Measurements from ENCODE around the gene ACHE.

The ACHE gene

DNA sequence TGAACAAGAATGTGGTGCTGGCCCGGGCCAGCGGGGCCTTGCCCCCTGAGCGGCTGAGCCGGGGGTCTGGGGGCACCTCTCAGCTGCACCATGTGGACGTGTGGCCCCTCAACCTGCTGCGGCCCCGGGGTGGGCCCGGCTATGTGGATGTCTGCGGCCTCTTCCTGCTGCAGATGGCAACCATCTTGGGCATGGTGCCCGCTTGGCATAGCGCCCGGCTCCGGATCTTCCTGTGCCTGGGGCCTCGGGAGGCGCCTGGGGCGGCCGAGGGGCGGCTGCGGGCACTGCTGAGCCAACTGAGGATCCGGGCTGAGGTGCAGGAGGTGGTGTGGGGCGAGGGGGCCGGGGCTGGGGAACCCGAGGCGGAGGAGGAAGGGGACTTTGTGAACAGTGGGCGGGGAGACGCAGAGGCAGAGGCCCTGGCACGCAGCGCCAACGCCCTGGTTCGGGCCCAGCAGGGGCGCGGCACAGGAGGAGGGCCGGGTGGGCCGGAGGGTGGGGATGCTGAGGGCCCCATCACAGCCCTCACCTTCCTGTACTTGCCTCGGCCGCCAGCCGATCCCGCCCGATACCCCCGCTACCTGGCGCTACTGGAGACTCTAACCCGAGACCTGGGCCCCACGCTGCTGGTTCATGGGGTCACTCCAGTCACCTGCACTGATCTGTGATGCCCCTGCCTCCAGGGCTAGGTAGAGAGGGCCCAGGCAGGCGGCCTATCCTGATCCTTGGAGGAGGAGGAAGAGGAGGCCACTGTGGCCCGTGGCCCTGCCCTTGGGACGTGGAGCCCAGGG lies 29.6 kb downstream of the ACHE start:
- TF ChIP-seq, protein P1, sequence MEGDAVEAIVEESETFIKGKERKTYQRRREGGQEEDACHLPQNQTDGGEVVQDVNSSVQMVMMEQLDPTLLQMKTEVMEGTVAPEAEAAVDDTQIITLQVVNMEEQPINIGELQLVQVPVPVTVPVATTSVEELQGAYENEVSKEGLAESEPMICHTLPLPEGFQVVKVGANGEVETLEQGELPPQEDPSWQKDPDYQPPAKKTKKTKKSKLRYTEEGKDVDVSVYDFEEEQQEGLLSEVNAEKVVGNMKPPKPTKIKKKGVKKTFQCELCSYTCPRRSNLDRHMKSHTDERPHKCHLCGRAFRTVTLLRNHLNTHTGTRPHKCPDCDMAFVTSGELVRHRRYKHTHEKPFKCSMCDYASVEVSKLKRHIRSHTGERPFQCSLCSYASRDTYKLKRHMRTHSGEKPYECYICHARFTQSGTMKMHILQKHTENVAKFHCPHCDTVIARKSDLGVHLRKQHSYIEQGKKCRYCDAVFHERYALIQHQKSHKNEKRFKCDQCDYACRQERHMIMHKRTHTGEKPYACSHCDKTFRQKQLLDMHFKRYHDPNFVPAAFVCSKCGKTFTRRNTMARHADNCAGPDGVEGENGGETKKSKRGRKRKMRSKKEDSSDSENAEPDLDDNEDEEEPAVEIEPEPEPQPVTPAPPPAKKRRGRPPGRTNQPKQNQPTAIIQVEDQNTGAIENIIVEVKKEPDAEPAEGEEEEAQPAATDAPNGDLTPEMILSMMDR (IDR thresholded peaks at IDR 0.05; ENCODE audit: low read depth, low read length, missing control alignments) = no peak
- no peak overlapping the region for H3K4me3 ChIP-seq (ENCODE audit: low read depth, low read length)
- no peak for DNase-seq (ENCODE audit: low read depth)

DNA sequence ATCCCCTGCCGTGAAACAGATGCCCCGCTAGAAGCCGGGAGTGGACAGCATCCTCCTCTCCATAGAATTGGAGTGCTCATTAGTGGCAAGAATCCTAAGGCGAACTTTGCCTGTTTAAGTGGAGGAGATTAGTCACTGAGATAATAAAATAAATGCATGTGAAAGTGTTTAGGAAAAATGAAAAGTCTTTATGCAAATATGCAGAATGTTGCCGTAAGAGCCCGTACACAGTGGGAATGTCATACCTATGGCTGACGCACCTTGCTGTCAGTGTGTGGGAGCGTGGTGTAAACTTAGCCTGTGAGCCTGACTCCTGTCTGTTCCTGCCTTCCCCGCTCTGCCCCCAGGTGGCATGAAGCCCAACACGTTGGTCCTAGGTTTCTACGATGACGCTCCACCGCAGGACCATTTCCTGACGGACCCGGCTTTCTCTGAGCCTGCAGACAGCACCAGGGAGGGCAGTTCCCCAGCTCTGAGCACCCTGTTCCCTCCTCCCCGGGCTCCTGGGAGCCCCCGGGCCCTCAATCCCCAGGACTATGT lies 30.2 kb downstream of the ACHE start:
- DNase-seq (ENCODE audit: low read depth) = no peak
- TF ChIP-seq, protein P1 (IDR thresholded peaks at IDR 0.05; ENCODE audit: low read depth, low read length, missing control alignments) = no peak
- H3K4me3 ChIP-seq (ENCODE audit: low read depth, low read length) = no peak overlapping the region

DNA sequence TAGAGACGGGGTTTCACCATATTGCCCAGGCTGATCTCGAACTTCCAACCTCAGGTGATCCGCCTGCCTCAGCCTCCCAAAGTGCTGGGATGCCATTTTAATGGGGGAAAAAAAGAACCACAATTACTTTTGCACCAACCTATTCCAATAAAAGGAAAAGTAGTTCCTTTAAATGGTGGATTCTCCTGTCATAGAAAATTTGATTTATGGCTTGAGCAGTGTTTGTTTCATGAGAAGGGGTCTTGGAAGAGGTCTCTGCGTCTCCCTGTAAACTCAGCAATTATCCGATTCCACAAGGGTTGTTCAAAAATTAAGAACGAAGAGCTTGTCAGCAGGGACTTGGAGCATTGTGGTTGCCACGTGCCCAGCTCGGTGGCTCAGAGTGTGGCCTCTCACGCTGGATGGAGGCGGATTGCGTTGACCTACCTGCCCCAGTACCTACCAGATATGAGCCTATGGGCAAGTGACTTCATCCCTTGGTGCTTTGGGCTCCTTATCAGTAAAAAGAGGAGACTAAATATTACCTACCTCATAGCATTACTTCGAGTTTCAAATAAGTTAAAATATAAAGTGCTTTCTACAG lies 31.3 kb downstream of the ACHE start:
- H3K4me3 ChIP-seq (ENCODE audit: low read depth, low read length) = no peak overlapping the region
- no peak for DNase-seq (ENCODE audit: low read depth)
- TF ChIP-seq, protein P1 (IDR thresholded peaks at IDR 0.05; ENCODE audit: low read depth, low read length, missing control alignments) = no peak

DNA sequence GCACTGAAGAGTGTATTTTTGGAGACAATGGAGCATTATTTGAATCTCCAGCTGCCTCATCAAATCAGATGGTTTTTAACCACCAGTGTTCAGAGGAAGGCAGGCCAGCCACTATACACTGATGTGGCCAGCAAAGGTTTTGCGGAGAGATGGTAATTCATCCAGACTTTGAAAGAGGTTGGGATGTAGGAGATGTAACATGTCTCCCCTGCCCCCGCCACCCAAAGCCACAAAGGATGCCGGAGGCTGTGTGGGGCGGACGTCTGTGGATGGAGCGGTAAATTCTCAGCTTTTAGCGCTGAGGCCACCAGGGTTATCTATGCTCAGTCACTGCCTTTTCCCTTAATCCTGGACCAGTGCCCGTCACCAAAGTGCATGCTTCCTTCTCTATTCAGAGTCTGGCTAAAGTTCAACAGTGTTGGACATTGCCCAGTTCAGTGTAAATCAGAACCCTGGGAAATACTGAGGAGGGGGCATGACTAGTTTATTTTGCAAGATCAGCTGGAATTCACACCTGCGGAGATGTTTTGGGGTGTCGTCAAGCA lies 32.2 kb downstream of the ACHE start:
- no peak overlapping the region for H3K4me3 ChIP-seq (ENCODE audit: low read depth, low read length)
- TF ChIP-seq, protein P1 (IDR thresholded peaks at IDR 0.05; ENCODE audit: low read depth, low read length, missing control alignments) = no peak
- DNase-seq (ENCODE audit: low read depth) = no peak

DNA sequence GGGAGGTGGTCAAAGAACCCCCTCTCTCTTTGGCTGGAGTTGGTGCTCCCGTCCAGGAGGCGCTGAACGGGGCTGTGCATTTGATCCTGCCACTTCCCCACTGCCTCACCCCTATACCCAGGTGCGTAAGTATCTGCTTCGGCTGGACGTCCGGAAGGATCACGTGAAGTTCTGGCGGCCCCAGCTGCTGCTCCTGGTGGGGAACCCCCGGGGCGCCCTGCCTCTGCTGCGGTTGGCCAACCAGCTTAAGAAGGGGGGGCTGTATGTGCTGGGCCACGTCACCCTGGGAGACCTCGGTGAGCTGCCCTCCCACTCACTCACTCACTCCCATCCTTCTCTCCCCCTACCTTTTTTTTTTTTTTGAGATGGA lies 34.1 kb downstream of the ACHE start:
- DNase-seq (ENCODE audit: low read depth) = no peak
- H3K4me3 ChIP-seq (ENCODE audit: low read depth, low read length) = no peak overlapping the region
- TF ChIP-seq, protein P1 (IDR thresholded peaks at IDR 0.05; ENCODE audit: low read depth, low read length, missing control alignments) = no peak

DNA sequence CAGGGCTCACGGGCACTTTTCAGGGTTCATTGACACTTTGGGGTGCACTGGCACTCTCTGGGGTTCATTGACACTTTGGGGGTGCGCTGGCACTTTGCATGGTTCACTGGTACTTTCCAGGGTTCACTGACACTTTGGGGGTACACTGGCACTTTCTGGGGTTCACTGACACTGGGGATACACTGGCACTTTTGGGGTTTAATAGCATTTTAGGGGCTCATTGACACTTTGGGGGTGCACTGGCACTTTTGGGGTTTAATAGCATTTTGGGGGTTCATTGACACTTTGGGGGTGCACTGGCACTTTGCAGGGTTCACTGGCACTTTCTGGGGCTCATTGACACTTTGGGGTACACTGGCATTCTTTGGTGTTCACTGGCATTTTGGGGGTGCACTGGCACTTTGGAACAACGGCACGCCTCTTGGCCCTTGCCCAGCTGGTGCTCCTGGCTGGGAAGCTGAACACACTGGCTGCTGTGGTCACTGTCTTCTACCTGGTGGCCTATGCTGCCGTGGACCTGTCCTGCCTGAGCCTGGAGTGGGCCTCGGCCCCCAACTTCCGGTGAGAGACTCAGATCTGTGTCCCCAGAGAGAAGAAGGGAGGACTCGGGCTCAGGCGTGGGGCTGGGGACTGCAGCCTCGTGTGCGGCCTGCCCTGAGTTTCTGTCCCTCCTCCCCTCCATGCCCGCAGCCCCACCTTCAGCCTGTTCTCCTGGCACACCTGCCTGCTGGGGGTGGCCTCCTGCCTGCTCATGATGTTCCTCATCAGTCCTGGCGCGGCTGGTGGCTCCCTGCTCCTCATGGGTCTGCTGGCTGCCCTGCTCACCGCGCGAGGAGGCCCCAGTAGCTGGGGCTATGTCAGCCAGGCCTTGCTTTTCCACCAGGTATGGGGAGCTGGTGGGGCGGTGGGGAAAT lies 34.7 kb downstream of the ACHE start:
- H3K4me3 ChIP-seq (ENCODE audit: low read depth, low read length) = no peak overlapping the region
- TF ChIP-seq, protein P1 (IDR thresholded peaks at IDR 0.05; ENCODE audit: low read depth, low read length, missing control alignments) = no peak
- DNase-seq (ENCODE audit: low read depth) = no peak
